IMR-90 (cell line): ENCODE measurements around the gene SHE. TPM values are rescaled to one million over a fixed set of nuclear protein-coding genes. Genes with fewer than 3 reads are reported as not detected.
"Not testable (repeated sequence)": the region's sequence is repeated elsewhere in the genome, so short reads cannot be mapped to it uniquely, and the experiment has no call there.

Experiments
- ATAC-seq: fragments of 200-7000 bp; cut with Tn5 transposase; 2 replicates; pipeline ENCODE4 v1.9.1; 2020; ENCODE audit warnings: low read depth, mild to moderate bottlenecking, moderate library complexity
- BruUV-seq: library from RNA; stranded (reverse); fragments of 400-500 nt; replicated peaks from 2 replicates; lab custom pipeline; 2021; lab: Mats Ljungman, UMichigan
- CTCF ChIA-PET: fragments of 300-600 bp; formaldehyde crosslinking; extraction: SDS; loops from one replicate; lab custom pipeline; 2021; ENCODE audit warnings: antibody characterized with exemption; lab: Yijun Ruan, JAX
- POLR2A ChIA-PET: fragments of 300-600 bp; sonication (Branson Sonifier 250); formaldehyde crosslinking; loops from one replicate; lab custom pipeline; 2022; ENCODE audit warnings: antibody characterized with exemption; ENCODE audit not compliant: unreplicated experiment; lab: Charles Lee
- DNase-seq: peaks from one replicate; pipeline ENCODE4 v3.0.0; 2013
- H2AFZ ChIP-seq: replicated peaks from 2 replicates; pipeline ENCODE3; 2013; ENCODE audit warnings: low read length, mild to moderate bottlenecking; ENCODE audit not compliant: poor library complexity
- H2AK5ac ChIP-seq: 2 replicates; pipeline ENCODE4 v1.6.1; 2013; ENCODE audit warnings: low read depth, low read length, inconsistent platforms
- H2AK9ac ChIP-seq: replicated peaks from 2 replicates; pipeline ENCODE3; 2013; ENCODE audit warnings: mild to moderate bottlenecking, low read depth, low read length, moderate library complexity; ENCODE audit not compliant: poor library complexity
- H2BK120ac ChIP-seq: 2 replicates; pipeline ENCODE4 v1.6.1; 2013; ENCODE audit warnings: low read depth, low read length, inconsistent platforms
- H2BK15ac ChIP-seq: 3 replicates; pipeline ENCODE4 v1.6.1; 2013; ENCODE audit warnings: low read depth, low read length, inconsistent platforms
- H2BK20ac ChIP-seq: 2 replicates; pipeline ENCODE4 v1.6.1; 2013; ENCODE audit warnings: low read depth, mild to moderate bottlenecking, inconsistent platforms, low read length, moderate library complexity
- H2BK5ac ChIP-seq: 2 replicates; pipeline ENCODE4 v1.6.1; 2013; ENCODE audit warnings: mild to moderate bottlenecking, low read depth, low read length, inconsistent platforms; ENCODE audit not compliant: poor library complexity, severe bottlenecking
- H3K14ac ChIP-seq: replicated peaks from 2 replicates; pipeline ENCODE4 v1.6.1; 2013; ENCODE audit warnings: low read depth, low read length, inconsistent platforms
- H3K18ac ChIP-seq: 2 replicates; pipeline ENCODE4 v1.6.1; 2013; ENCODE audit warnings: low read depth, low read length, control low read depth
- H3K23ac ChIP-seq: 2 replicates; pipeline ENCODE4 v1.6.1; 2013; ENCODE audit warnings: low read depth, low read length, inconsistent platforms
- H3K27ac ChIP-seq: 2 replicates; pipeline ENCODE4 v1.5.1; 2013; ENCODE audit warnings: mild to moderate bottlenecking, control low read depth, low read length; ENCODE audit not compliant: insufficient read depth
- H3K27me3 ChIP-seq: 2 replicates; pipeline ENCODE4 v1.6.1; 2013; ENCODE audit warnings: low read length; ENCODE audit not compliant: control insufficient read depth, insufficient read depth
- H3K36me3 ChIP-seq: 2 replicates; pipeline ENCODE4 v1.6.1; 2013; ENCODE audit warnings: low read length, mixed read lengths; ENCODE audit not compliant: control insufficient read depth, insufficient read depth
- H3K4ac ChIP-seq: 2 replicates; pipeline ENCODE4 v1.6.1; 2013; ENCODE audit warnings: low read depth, low read length, inconsistent platforms
- H3K4me1 ChIP-seq: 2 replicates; pipeline ENCODE4 v1.6.1; 2013; ENCODE audit warnings: low read length, mixed read lengths; ENCODE audit not compliant: control insufficient read depth, insufficient read depth
- H3K4me2 ChIP-seq: 2 replicates; pipeline ENCODE4 v1.6.1; 2013; ENCODE audit warnings: low read depth, mild to moderate bottlenecking, control low read depth, low read length, moderate library complexity
- H3K4me3 ChIP-seq: 2 replicates; pipeline ENCODE4 v1.5.1; 2013; ENCODE audit warnings: low read depth, mild to moderate bottlenecking, control low read depth, low read length, moderate library complexity; ENCODE audit not compliant: insufficient read depth
- H3K56ac ChIP-seq: 2 replicates; pipeline ENCODE4 v1.6.1; 2013; ENCODE audit warnings: low read length, inconsistent platforms; ENCODE audit not compliant: insufficient read depth; ENCODE audit errors: extremely low read depth
- H3K79me1 ChIP-seq, 2 experiments: 2 replicates each; pipeline ENCODE4 v1.6.1; 2013; ENCODE audit warnings: low read length in 2 of 2, inconsistent platforms in 1 of 2, low read depth in 1 of 2
- H3K9ac ChIP-seq: 2 replicates; pipeline ENCODE4 v1.6.1; 2013; ENCODE audit warnings: low read depth, low read length, control low read depth
- H3K9me1 ChIP-seq: 2 replicates; pipeline ENCODE4 v1.6.1; 2013; ENCODE audit warnings: low read length, inconsistent platforms; ENCODE audit not compliant: insufficient read depth
- H3K9me3 ChIP-seq: 2 replicates; pipeline ENCODE4 v1.6.1; 2013; ENCODE audit warnings: low read length; ENCODE audit not compliant: control insufficient read depth, insufficient read depth
- H4K20me1 ChIP-seq: 2 replicates; pipeline ENCODE4 v1.6.1; 2013; ENCODE audit warnings: low read length, inconsistent platforms; ENCODE audit not compliant: insufficient read depth
- H4K5ac ChIP-seq: 2 replicates; pipeline ENCODE4 v1.6.1; 2013; ENCODE audit warnings: mild to moderate bottlenecking, low read depth, low read length, control low read depth
- H4K8ac ChIP-seq, 2 experiments: 2 replicates each; pipeline ENCODE4 v1.6.1; 2013; ENCODE audit warnings: low read depth in 2 of 2, low read length in 2 of 2, control low read depth in 1 of 2, inconsistent platforms in 1 of 2
- H4K91ac ChIP-seq: 2 replicates; pipeline ENCODE4 v1.6.1; 2013; ENCODE audit warnings: low read depth, low read length, inconsistent platforms; ENCODE audit not compliant: insufficient read depth
- ELK1 ChIP-seq: fragments of 150-350 bp; IDR thresholded peaks from 2 replicates; pipeline ENCODE4 v1.6.1; 2016; ENCODE audit warnings: low read depth, mild to moderate bottlenecking, low read length, moderate library complexity, borderline replicate concordance
- RAD21 ChIP-seq: IDR thresholded peaks from 2 replicates; pipeline ENCODE4 v1.6.1; 2012; ENCODE audit warnings: low read length, improper control_type of control experiment
- WGBS, 2 experiments: methylation state at CpG; one replicate each; pipeline versions ENCODE4 v1.1.5 to v1.1.7; 2013; ENCODE audit warnings: missing lambda C conversion rate in 2 of 2; ENCODE audit not compliant: insufficient read length in 1 of 2; ENCODE audit errors: extremely low coverage in 2 of 2; 5-methylcytosine and 5-hydroxymethylcytosine counted together
- dilution Hi-C: fragments of 300-500 bp; cut with HindIII; formaldehyde crosslinking; loops from one replicate; pipeline ENCODE4 v1.14.3; 2018; ENCODE audit warnings: low sequenced_read_pairs; ENCODE audit not compliant: unreplicated experiment
- in situ Hi-C: fragments of 300-500 bp; cut with MboI; formaldehyde crosslinking; loops from 3 replicates; pipeline ENCODE4 v1.14.3; 2019; ENCODE audit warnings: low sequenced_read_pairs, inconsistent platforms, mixed read lengths
- intact Hi-C: fragments of 100-400 bp; cut with micrococcal nuclease; formaldehyde crosslinking; loops from 2 replicates; pipeline ENCODE4 v1.10.0; 2022
- polyA plus RNA-seq, 3 experiments: library from polyadenylated mRNA; depleted of rRNA; stranded (reverse); fragments of >200 nt; gene quantifications; 2 replicates each; pipeline ENCODE4 v1.2.3, GENCODE V29; 2012; ENCODE audit warnings: low replicate concordance in 1 of 3
- total RNA-seq: library from RNA; depleted of rRNA; stranded (reverse); fragments of >200 nt; gene quantifications from 2 replicates; pipeline ENCODE4 v1.2.3, GENCODE V29; 2012

Gene SHE
- total and polyA plus RNA-seq, 2 of the 4 experiments (the other 2 are of a cell fraction) = not detected

GRCh38 chr1:154488922-154489321 lies 13.3 kb downstream of the SHE start:
- no peak overlapping the region for H3K4me2 ChIP-seq
- H2AFZ ChIP-seq = no peak overlapping the region
- H3K27ac ChIP-seq = no peak overlapping the region
- H4K91ac ChIP-seq = no peak overlapping the region
- TF ChIP-seq ELK1 (no peak), RAD21 (no peak)
- H2BK120ac ChIP-seq = no peak overlapping the region
- H3K4me1 ChIP-seq = peaks cover 2% of the 10 kb centered on the region; the same call in 1 of the 2 replicates
- no peak overlapping the region for H2BK5ac ChIP-seq
- H2AK9ac ChIP-seq = no peak overlapping the region
- no peak overlapping the region for H4K8ac ChIP-seq
- peaks cover 67% of the 10 kb centered on the region for H3K27me3 ChIP-seq
- H3K36me3 ChIP-seq = no peaks in the 10 kb centered on the region
- no TSS peak for BruUV-seq
- DNase-seq (no peak), ATAC-seq (no peak)
- intact Hi-C loops = no loop called here
- H3K4me3 ChIP-seq = no peak overlapping the region
- no peak overlapping the region for H3K56ac ChIP-seq
- H3K23ac ChIP-seq = no peak overlapping the region
- H3K14ac ChIP-seq = no peak overlapping the region
- H3K4ac ChIP-seq = no peak overlapping the region
- 21% methylated on average over 9 of the region's 20 CpGs; no CpG with 5 or more reads in 1 of the 2 experiments for WGBS, 2 experiments
- H2BK15ac ChIP-seq = no peak overlapping the region
- POLR2A ChIA-PET = no interaction called here
- H2AK5ac ChIP-seq = no peak overlapping the region
- in situ Hi-C loops = loop anchor here (5.0 kb wide), 1 partner anchor 58 kb away; no protein-coding TSS in a partner anchor
- H3K9me3 ChIP-seq = no peaks in the 10 kb centered on the region
- no peaks in the 10 kb centered on the region for H3K79me1 ChIP-seq
- no peak overlapping the region for H3K9ac ChIP-seq
- H4K5ac ChIP-seq = no peak overlapping the region
- no peak overlapping the region for H2BK20ac ChIP-seq
- H3K18ac ChIP-seq = no peak overlapping the region
- dilution Hi-C loops = no loop called here
- H3K9me1 ChIP-seq = peaks cover 3% of the 10 kb centered on the region
- peaks cover 3% of the 10 kb centered on the region; the same call in 1 of the 2 replicates for H4K20me1 ChIP-seq
- CTCF ChIA-PET = no interaction called here

DNA sequence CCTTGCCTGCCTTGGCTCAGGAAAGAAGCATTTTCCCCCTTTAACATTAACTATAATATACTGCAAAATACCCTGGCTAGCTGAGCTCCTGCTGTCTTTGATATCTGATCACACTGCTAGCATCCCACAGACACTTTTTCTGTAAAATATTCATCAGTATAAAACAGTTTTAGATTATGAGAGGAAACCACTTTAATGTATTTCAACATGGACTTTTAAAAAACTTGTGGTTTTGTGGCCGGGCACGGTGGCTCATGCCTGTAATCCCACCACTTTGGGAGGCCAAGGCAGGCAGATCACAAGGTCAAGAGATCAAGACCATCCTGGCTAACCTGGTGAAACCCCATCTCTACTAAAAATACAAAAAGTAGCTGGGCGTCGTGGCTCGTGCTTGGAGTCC lies 15.5 kb downstream of the SHE start:
- H4K91ac ChIP-seq, POLR2A ChIA-PET, H3K4me3 ChIP-seq, H2AK9ac ChIP-seq, H2BK20ac ChIP-seq, H3K4me1 ChIP-seq, H3K79me1 ChIP-seq, H3K23ac ChIP-seq, DNase-seq, H3K27ac ChIP-seq, H2BK5ac ChIP-seq, H3K36me3 ChIP-seq, H2AK5ac ChIP-seq, H3K14ac ChIP-seq, ATAC-seq, H2BK120ac ChIP-seq, H3K56ac ChIP-seq, H2BK15ac ChIP-seq, H4K20me1 ChIP-seq, intact Hi-C loops, H3K9me3 ChIP-seq, H4K5ac ChIP-seq, BruUV-seq, dilution Hi-C loops, H3K4ac ChIP-seq, H4K8ac ChIP-seq, H3K9ac ChIP-seq, H3K4me2 ChIP-seq, H3K18ac ChIP-seq, H3K9me1 ChIP-seq, H2AFZ ChIP-seq: not testable (repeated sequence)
- WGBS, 2 experiments = 73% methylated on average over 3 of the region's 5 CpGs; no CpG with 5 or more reads in 1 of the 2 experiments
- peaks cover 53% of the 10 kb centered on the region for H3K27me3 ChIP-seq
- CTCF ChIA-PET = interaction anchor here (1.0 kb wide), 1 partner anchor 60 kb away, joined by 6 read pairs; no protein-coding TSS in a partner anchor
- in situ Hi-C loops = loop anchor here (5.0 kb wide), 1 partner anchor 61 kb away; no protein-coding TSS in a partner anchor
